Activated T-cell treated with anti-CD3 and anti-CD28 coated beads, Interleukin-2, amount 50 U/mL, for 24 hours (primary cell): ENCODE data around the gene TRPM1.

Experiments
- DNase-seq: peaks from one replicate; pipeline ENCODE4 v3.0.0-alpha.2; 2020
- H3K27ac Mint-ChIP-seq: 2 replicates; pipeline ENCODE4 v1.8.0; 2020; ENCODE audit warnings: mild to moderate bottlenecking, mixed read lengths
- H3K27me3 Mint-ChIP-seq: 2 replicates; pipeline ENCODE4 v1.8.0; 2020; ENCODE audit warnings: mixed read lengths
- H3K36me3 Mint-ChIP-seq: 2 replicates; pipeline ENCODE4 v1.8.0; 2020; ENCODE audit warnings: low read depth, mixed read lengths
- H3K4me1 Mint-ChIP-seq: 2 replicates; pipeline ENCODE4 v1.8.0; 2020; ENCODE audit warnings: low read depth, mixed read lengths
- H3K4me3 Mint-ChIP-seq: 2 replicates; pipeline ENCODE4 v1.8.0; 2020; ENCODE audit warnings: mild to moderate bottlenecking, moderate library complexity, mixed read lengths
- H3K9me3 Mint-ChIP-seq: 2 replicates; pipeline ENCODE4 v1.8.0; 2020; ENCODE audit warnings: mixed read lengths

The TRPM1 gene

GRCh38 chr15:31037731-31038477, 63.6 kb downstream of the TRPM1 start:
- Mint-ChIP-seq H3K27ac (no peak overlapping the region), H3K9me3 (no peaks in the 10 kb centered on the region), H3K36me3 (no peaks in the 10 kb centered on the region), H3K4me3 (no peak overlapping the region), H3K4me1 (no peaks in the 10 kb centered on the region), H3K27me3 (no peaks in the 10 kb centered on the region)
- DNase-seq = no peak

GRCh38 chr15:31036783-31037182, 64.7 kb downstream of the TRPM1 start:
- Mint-ChIP-seq H3K27me3 (no peaks in the 10 kb centered on the region), H3K27ac (no peak overlapping the region), H3K4me1 (no peaks in the 10 kb centered on the region), H3K36me3 (no peaks in the 10 kb centered on the region), H3K4me3 (no peak overlapping the region), H3K9me3 (no peaks in the 10 kb centered on the region)
- DNase-seq = no peak

GRCh38 chr15:31035610-31036009, 65.9 kb downstream of the TRPM1 start:
- Mint-ChIP-seq H3K9me3 (no peaks in the 10 kb centered on the region), H3K27ac (no peak overlapping the region), H3K27me3 (no peaks in the 10 kb centered on the region), H3K36me3 (no peaks in the 10 kb centered on the region), H3K4me3 (no peak overlapping the region), H3K4me1 (no peaks in the 10 kb centered on the region)
- no peak for DNase-seq

- H3K27ac Mint-ChIP-seq = no peak overlapping the region
- DNase-seq = no peak
- H3K27me3 Mint-ChIP-seq = peaks cover 1% of the 10 kb centered on the region
- no peaks in the 10 kb centered on the region for H3K36me3 Mint-ChIP-seq
- no peak overlapping the region for H3K4me3 Mint-ChIP-seq
- no peaks in the 10 kb centered on the region for H3K9me3 Mint-ChIP-seq
- no peaks in the 10 kb centered on the region for H3K4me1 Mint-ChIP-seq
These were observed 67.4 kb downstream of the TRPM1 start for GRCh38 chr15:31034152-31034551.

GRCh38 chr15:31032961-31033371, 68.6 kb downstream of the TRPM1 start:
- Mint-ChIP-seq H3K4me1 (no peaks in the 10 kb centered on the region), H3K4me3 (no peak overlapping the region)

GRCh38 chr15:31031471-31032067, 70.0 kb downstream of the TRPM1 start:
- DNase-seq = no peak
- H3K27me3 Mint-ChIP-seq = peaks cover 11% of the 10 kb centered on the region
- H3K9me3 Mint-ChIP-seq = no peaks in the 10 kb centered on the region
- no peak overlapping the region for H3K4me3 Mint-ChIP-seq
- H3K27ac Mint-ChIP-seq = no peak overlapping the region
- H3K4me1 Mint-ChIP-seq = no peaks in the 10 kb centered on the region
- no peaks in the 10 kb centered on the region for H3K36me3 Mint-ChIP-seq

More at GRCh38 chr15:31032961-31033371, 68.6 kb downstream of the TRPM1 start:
- Mint-ChIP-seq H3K27ac (no peak overlapping the region), H3K9me3 (no peaks in the 10 kb centered on the region), H3K36me3 (no peaks in the 10 kb centered on the region), H3K27me3 (peaks cover 11% of the 10 kb centered on the region)
- no peak for DNase-seq

GRCh38 chr15:31027910-31028578, 73.5 kb downstream of the TRPM1 start:
- Mint-ChIP-seq H3K36me3 (no peaks in the 10 kb centered on the region), H3K4me1 (no peaks in the 10 kb centered on the region), H3K27ac (no peak overlapping the region), H3K4me3 (no peak overlapping the region), H3K9me3 (no peaks in the 10 kb centered on the region), H3K27me3 (peaks cover 15% of the 10 kb centered on the region)
- no peak for DNase-seq

- no peaks in the 10 kb centered on the region for H3K36me3 Mint-ChIP-seq
- H3K4me1 Mint-ChIP-seq = no peaks in the 10 kb centered on the region
- DNase-seq = no peak
- peaks cover 15% of the 10 kb centered on the region for H3K27me3 Mint-ChIP-seq
- no peak overlapping the region for H3K27ac Mint-ChIP-seq
- H3K4me3 Mint-ChIP-seq = no peak overlapping the region
- H3K9me3 Mint-ChIP-seq = no peaks in the 10 kb centered on the region
These were observed 75.5 kb downstream of the TRPM1 start for GRCh38 chr15:31025996-31026395.

- H3K4me3 Mint-ChIP-seq = no peak overlapping the region
- no peak for DNase-seq
- H3K36me3 Mint-ChIP-seq = no peaks in the 10 kb centered on the region
- no peaks in the 10 kb centered on the region for H3K4me1 Mint-ChIP-seq
- peaks cover 15% of the 10 kb centered on the region for H3K27me3 Mint-ChIP-seq
- H3K9me3 Mint-ChIP-seq = no peaks in the 10 kb centered on the region
- no peak overlapping the region for H3K27ac Mint-ChIP-seq
These were observed 76.5 kb downstream of the TRPM1 start for GRCh38 chr15:31024979-31025378.

- Mint-ChIP-seq H3K36me3 (no peaks in the 10 kb centered on the region), H3K4me3 (no peak overlapping the region), H3K27ac (no peak overlapping the region), H3K9me3 (no peaks in the 10 kb centered on the region), H3K4me1 (no peaks in the 10 kb centered on the region), H3K27me3 (peaks cover 15% of the 10 kb centered on the region)
- DNase-seq = no peak
These were observed 77.2 kb downstream of the TRPM1 start for GRCh38 chr15:31024330-31024729.

GRCh38 chr15:31023841-31024240, 77.7 kb downstream of the TRPM1 start:
- Mint-ChIP-seq H3K27ac (no peak overlapping the region), H3K27me3 (peaks cover 11% of the 10 kb centered on the region), H3K9me3 (no peaks in the 10 kb centered on the region), H3K36me3 (no peaks in the 10 kb centered on the region), H3K4me1 (no peaks in the 10 kb centered on the region), H3K4me3 (no peak overlapping the region)
- no peak for DNase-seq

- peaks cover 2% of the 10 kb centered on the region for H3K27me3 Mint-ChIP-seq
- H3K4me1 Mint-ChIP-seq = no peaks in the 10 kb centered on the region
- H3K27ac Mint-ChIP-seq = no peak overlapping the region
- H3K9me3 Mint-ChIP-seq = no peaks in the 10 kb centered on the region
- DNase-seq = no peak
- H3K36me3 Mint-ChIP-seq = no peaks in the 10 kb centered on the region
- H3K4me3 Mint-ChIP-seq = no peak overlapping the region
These were observed 80.4 kb downstream of the TRPM1 start for GRCh38 chr15:31021067-31021665.

- H3K9me3 Mint-ChIP-seq = no peaks in the 10 kb centered on the region
- no peak overlapping the region for H3K4me3 Mint-ChIP-seq
- no peaks in the 10 kb centered on the region for H3K36me3 Mint-ChIP-seq
- no peaks in the 10 kb centered on the region for H3K4me1 Mint-ChIP-seq
- H3K27ac Mint-ChIP-seq = no peak overlapping the region
- H3K27me3 Mint-ChIP-seq = no peaks in the 10 kb centered on the region
- DNase-seq = no peak
These were observed 81.0 kb downstream of the TRPM1 start for GRCh38 chr15:31020542-31020941.

GRCh38 chr15:31019986-31020385, 81.5 kb downstream of the TRPM1 start:
- no peak overlapping the region for H3K27ac Mint-ChIP-seq
- no peaks in the 10 kb centered on the region for H3K36me3 Mint-ChIP-seq
- DNase-seq = no peak
- H3K9me3 Mint-ChIP-seq = no peaks in the 10 kb centered on the region
- H3K27me3 Mint-ChIP-seq = no peaks in the 10 kb centered on the region
- no peak overlapping the region for H3K4me3 Mint-ChIP-seq
- peaks cover 2% of the 10 kb centered on the region for H3K4me1 Mint-ChIP-seq

GRCh38 chr15:31017311-31017710, 84.2 kb downstream of the TRPM1 start:
- DNase-seq = no peak
- Mint-ChIP-seq H3K27me3 (no peaks in the 10 kb centered on the region), H3K9me3 (peaks cover 11% of the 10 kb centered on the region), H3K36me3 (peaks cover 6% of the 10 kb centered on the region), H3K4me3 (no peak overlapping the region), H3K27ac (no peak overlapping the region), H3K4me1 (peaks cover 18% of the 10 kb centered on the region)
